GM19099 (cell line): ENCODE data around the gene TTPAL.

Experiments used
- POLR2A ChIP-seq: IDR thresholded peaks from 3 replicates; pipeline ENCODE4 v1.6.1; 2011; ENCODE audit warnings: low read depth; ENCODE audit not compliant: insufficient read length; ENCODE audit errors: extremely low read depth

TTPAL gene

GRCh38 chr20:44526129-44526528, 50.5 kb downstream of the TTPAL start:
- TF ChIP-seq POLR2A = no peak

- TF ChIP-seq POLR2A = no peak
Observed at GRCh38 chr20:44527716-44528199, 52.1 kb downstream of the TTPAL start.

GRCh38 chr20:44528309-44528708, 52.6 kb downstream of the TTPAL start:
- TF ChIP-seq POLR2A = no peak

- no peak for TF ChIP-seq POLR2A
Observed at GRCh38 chr20:44532259-44532980, 56.7 kb downstream of the TTPAL start.

DNA sequence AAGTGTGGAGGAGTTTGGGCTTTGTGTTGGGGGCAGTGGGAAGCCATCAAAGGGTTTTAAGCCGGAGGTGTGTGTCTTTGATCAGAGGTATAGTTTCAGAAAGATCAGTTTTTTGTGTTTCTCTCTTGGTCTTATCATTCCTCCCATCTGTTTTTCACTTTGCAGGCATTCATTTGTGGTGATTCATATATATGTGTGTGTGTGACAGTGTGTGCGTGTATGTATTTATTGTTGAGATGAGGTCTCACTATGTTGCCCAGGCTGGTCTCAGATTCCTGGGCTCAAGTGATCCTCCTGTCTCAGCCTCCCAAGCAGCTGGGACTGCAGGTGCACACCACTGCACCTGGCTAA, 57.3 kb downstream of the TTPAL start:
- TF ChIP-seq POLR2A = no peak

- TF ChIP-seq POLR2A = no peak
Observed at GRCh38 chr20:44533928-44534327, 58.3 kb downstream of the TTPAL start.

GRCh38 chr20:44536175-44536574, 60.5 kb downstream of the TTPAL start:
- no peak for TF ChIP-seq POLR2A

GRCh38 chr20:44537993-44538392, 62.3 kb downstream of the TTPAL start:
- no peak for TF ChIP-seq POLR2A

- no peak for TF ChIP-seq POLR2A
Observed at GRCh38 chr20:44540834-44541233, 65.2 kb downstream of the TTPAL start.

GRCh38 chr20:44541992-44542391, 66.3 kb downstream of the TTPAL start:
- no peak for TF ChIP-seq POLR2A

DNA sequence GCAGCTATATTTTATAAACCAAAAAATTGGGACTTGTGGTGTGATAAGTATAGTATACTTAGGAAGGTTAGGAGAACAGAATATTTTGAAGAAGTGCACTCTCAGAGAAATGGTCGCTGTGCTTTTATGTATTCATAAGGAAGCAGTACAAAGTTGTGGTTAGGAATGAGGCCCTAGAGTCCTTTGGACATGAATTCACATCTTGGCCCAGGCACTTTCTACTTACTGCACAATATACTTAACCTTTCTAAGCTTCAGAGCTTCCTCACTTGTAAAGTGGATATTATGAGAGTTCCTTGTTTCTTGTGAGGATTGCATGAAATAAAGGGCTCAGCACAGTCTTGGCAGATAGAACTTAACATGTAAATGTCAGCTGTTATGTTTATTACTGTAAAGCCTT, 67.2 kb downstream of the TTPAL start:
- TF ChIP-seq POLR2A = no peak

GRCh38 chr20:44543358-44543757, 67.7 kb downstream of the TTPAL start:
- TF ChIP-seq POLR2A = no peak
